Body of pancreas (tissue), 4 donors: ENCODE measurements around the gene NFKB1.

ENCODE experiments used
- CTCF ChIP-seq, 7 experiments: fragments of 450-650 bp in 4 of 7; fragments of 200-600 bp in 3 of 7; sonication (generic) in 3 of 7; IDR thresholded peaks; one replicate each; pipeline ENCODE4 v1.5.1; 2016 to 2019; ENCODE audit warnings: antibody characterized with exemption in 7 of 7
- POLR2A ChIP-seq, 3 donors: fragments of 450-650 bp; IDR thresholded peaks; one replicate each; pipeline ENCODE4 v1.6.1; 2016; ENCODE audit warnings: antibody characterized with exemption in 3 of 3, mild to moderate bottlenecking in 2 of 3

GRCh38 chr4:102584091-102584490 lies 82.9 kb downstream of the NFKB1 start:
- TF ChIP-seq CTCF (IDR thresholded peaks at IDR 0.05) = no peak
- no peak for TF ChIP-seq POLR2A (IDR thresholded peaks at IDR 0.05)
